ENCODE results near the gene RASSF10.

RASSF10 gene

GRCh38 chr11:12994476-12994875 lies 14.6 kb upstream of the RASSF10 start:
- no peak for DNase-seq (ENCODE audit: low read depth)

GRCh38 chr11:12995188-12995587 lies 13.9 kb upstream of the RASSF10 start:
- DNase-seq (ENCODE audit: low read depth), result no peak

- no peak for DNase-seq (ENCODE audit: low read depth)
These were observed 13.3 kb upstream of the RASSF10 start for GRCh38 chr11:12995823-12996222.

GRCh38 chr11:12997168-12997567 lies 11.9 kb upstream of the RASSF10 start:
- DNase-seq (ENCODE audit: low read depth), result no peak

GRCh38 chr11:12998336-12998735 lies 10.8 kb upstream of the RASSF10 start:
- DNase-seq (ENCODE audit: low read depth), result no peak

- DNase-seq (ENCODE audit: low read depth), result no peak
These were observed 9.5 kb upstream of the RASSF10 start for GRCh38 chr11:12999597-12999996.

- no peak for DNase-seq (ENCODE audit: low read depth)
These were observed 9.0 kb upstream of the RASSF10 start for GRCh38 chr11:13000116-13000515.

GRCh38 chr11:13000721-13001120 lies 8.4 kb upstream of the RASSF10 start:
- DNase-seq (ENCODE audit: low read depth), result no peak

GRCh38 chr11:13003736-13004493 lies 5.2 kb upstream of the RASSF10 start:
- no peak for DNase-seq (ENCODE audit: low read depth)

GRCh38 chr11:13007182-13008060 lies 1.7 kb upstream of the RASSF10 start:
- DNase-seq (ENCODE audit: low read depth), result no peak

GRCh38 chr11:13008061-13008435 lies 1.1 kb upstream of the RASSF10 start:
- DNase-seq (ENCODE audit: low read depth), result no peak

GRCh38 chr11:13009476-13009920 lies 382 bp downstream of the RASSF10 start:
- DNase-seq (ENCODE audit: low read depth), result no peak

GRCh38 chr11:13009921-13010748 lies 1.0 kb downstream of the RASSF10 start:
- no peak for DNase-seq (ENCODE audit: low read depth)

- no peak for DNase-seq (ENCODE audit: low read depth)
These were observed 1.8 kb downstream of the RASSF10 start for GRCh38 chr11:13010749-13011465.

- no peak for DNase-seq (ENCODE audit: low read depth)
These were observed 2.4 kb downstream of the RASSF10 start for GRCh38 chr11:13011466-13012055.

- no peak for DNase-seq (ENCODE audit: low read depth)
These were observed 3.0 kb downstream of the RASSF10 start for GRCh38 chr11:13012056-13012661.

GRCh38 chr11:13013054-13013488 lies 4.0 kb downstream of the RASSF10 start:
- DNase-seq (ENCODE audit: low read depth), result no peak

GRCh38 chr11:13015753-13016152 lies 6.6 kb downstream of the RASSF10 start:
- DNase-seq (ENCODE audit: low read depth), result no peak

GRCh38 chr11:13016415-13016814 lies 7.3 kb downstream of the RASSF10 start:
- DNase-seq (ENCODE audit: low read depth), result no peak

GRCh38 chr11:13019313-13019712 lies 10.2 kb downstream of the RASSF10 start:
- DNase-seq (ENCODE audit: low read depth), result no peak

GRCh38 chr11:13023423-13023822 lies 14.3 kb downstream of the RASSF10 start:
- no peak for DNase-seq (ENCODE audit: low read depth)

Data from stimulated activated CD8-positive, alpha-beta memory T cell treated with anti-CD3 and anti-CD28 coated beads, Interleukin-15, amount 100 ng/mL, for 1 hour (primary cell).